Measurements from ENCODE around the gene MSI2.

MSI2 gene

DNA sequence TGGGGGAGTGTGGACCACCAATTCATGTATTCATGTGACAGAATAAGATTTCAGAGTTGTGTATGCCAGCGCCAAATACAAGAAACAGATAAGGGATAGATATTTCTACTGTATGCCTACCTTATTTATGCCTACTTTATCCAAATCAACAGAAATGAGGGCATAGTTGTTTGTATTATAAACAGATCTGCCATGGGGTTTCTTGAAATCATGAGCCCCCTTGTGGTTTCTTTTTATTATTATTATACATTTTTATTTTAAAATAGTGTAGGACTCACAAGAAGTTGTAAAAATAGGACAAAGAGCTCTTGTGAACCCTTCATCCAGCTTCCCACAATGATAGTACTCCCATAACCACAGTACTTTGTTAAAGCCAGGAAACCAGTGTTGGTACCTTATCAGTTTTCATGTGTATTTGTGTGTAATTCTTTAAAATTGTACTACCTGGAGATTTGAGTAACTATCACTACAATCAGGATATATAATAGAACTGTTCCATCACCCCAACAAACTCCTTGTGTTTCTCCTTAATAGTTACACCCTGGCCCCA lies 259.4 kb downstream of the MSI2 start:
- TF ChIP-seq, protein P1, sequence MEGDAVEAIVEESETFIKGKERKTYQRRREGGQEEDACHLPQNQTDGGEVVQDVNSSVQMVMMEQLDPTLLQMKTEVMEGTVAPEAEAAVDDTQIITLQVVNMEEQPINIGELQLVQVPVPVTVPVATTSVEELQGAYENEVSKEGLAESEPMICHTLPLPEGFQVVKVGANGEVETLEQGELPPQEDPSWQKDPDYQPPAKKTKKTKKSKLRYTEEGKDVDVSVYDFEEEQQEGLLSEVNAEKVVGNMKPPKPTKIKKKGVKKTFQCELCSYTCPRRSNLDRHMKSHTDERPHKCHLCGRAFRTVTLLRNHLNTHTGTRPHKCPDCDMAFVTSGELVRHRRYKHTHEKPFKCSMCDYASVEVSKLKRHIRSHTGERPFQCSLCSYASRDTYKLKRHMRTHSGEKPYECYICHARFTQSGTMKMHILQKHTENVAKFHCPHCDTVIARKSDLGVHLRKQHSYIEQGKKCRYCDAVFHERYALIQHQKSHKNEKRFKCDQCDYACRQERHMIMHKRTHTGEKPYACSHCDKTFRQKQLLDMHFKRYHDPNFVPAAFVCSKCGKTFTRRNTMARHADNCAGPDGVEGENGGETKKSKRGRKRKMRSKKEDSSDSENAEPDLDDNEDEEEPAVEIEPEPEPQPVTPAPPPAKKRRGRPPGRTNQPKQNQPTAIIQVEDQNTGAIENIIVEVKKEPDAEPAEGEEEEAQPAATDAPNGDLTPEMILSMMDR (IDR thresholded peaks at IDR 0.05; ENCODE audit: low read depth, low read length, poor library complexity, severe bottlenecking), result peak; percentile 0
- TF ChIP-seq EZH2phosphoT487 (IDR thresholded peaks at IDR 0.05; ENCODE audit: borderline replicate concordance, low read length), result no peak
- H4K20me1 ChIP-seq (ENCODE audit: control insufficient read depth, insufficient read depth, low read depth, low read length), result no peaks in the 10 kb centered on the region
- no peaks in the 10 kb centered on the region for H3F3A ChIP-seq (ENCODE audit: control insufficient read depth, insufficient read depth)
- H3K36me3 ChIP-seq (ENCODE audit: control insufficient read depth, low read length), result peaks cover 3% of the 10 kb centered on the region
- no peaks in the 10 kb centered on the region for H3K9me3 ChIP-seq (ENCODE audit: control insufficient read depth, insufficient read depth, low read length)
- H3K27ac ChIP-seq (ENCODE audit: low read depth, low read length), result no peak overlapping the region
- H3K9me2 ChIP-seq (replicated peaks; ENCODE audit: control insufficient read depth, low read length), result no peaks in the 10 kb centered on the region
- no peaks in the 10 kb centered on the region for H3K27me3 ChIP-seq (ENCODE audit: control insufficient read depth, low read length)
- H3K79me2 ChIP-seq (ENCODE audit: control insufficient read depth, low read length), result peaks cover 19% of the 10 kb centered on the region
- H3K4me2 ChIP-seq (ENCODE audit: low read length), result no peak overlapping the region
- H3K4me1 ChIP-seq (ENCODE audit: control insufficient read depth, low read length), result peaks cover 41% of the 10 kb centered on the region
- H3K4me3 ChIP-seq (ENCODE audit: low read length), result no peak overlapping the region

DNA sequence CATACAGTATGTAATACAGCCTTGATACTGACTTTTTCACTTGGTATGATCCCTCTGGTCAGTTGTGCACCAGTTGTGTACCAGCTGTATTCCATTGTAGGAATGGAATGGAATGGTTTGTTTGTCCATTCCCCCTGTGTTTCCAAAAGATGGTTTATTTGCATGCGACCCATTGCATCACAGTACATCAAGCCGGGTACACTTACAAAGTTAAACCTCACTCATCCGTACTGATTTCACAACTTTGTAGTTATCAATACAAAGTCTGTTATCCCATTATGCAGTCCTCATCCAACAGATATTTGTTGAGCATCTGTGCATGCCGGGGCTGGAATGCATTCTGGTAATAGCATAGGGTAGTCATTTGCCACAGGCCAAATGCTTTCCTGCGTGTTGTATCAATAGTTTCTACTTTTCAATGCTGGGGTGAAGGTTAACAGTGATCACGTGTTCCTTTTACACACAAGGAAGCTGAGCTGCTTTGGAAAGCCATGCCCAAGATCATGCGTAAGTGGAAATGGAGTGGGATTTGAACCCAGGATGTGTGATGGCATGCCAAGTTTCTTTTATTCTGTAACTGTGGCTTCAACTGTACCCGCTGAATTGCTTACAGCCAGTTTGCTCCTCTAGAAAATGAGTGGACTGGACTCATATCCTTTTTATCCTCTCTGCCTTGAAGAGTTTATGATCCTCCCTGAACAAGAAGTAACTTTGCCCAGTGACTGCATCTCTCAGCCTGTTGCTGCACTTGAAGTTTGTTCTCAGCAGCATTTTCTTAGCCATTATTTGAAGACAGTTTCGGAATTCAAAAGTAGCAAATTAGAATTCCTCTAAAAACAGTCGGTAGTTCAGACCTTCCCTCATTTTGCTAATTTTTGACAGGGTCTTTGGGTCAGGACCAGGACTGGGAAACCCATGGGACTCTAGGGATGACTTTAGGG lies 260.2 kb downstream of the MSI2 start:
- Histone ChIP-seq H3K4me3 (ENCODE audit: low read length) (no peak overlapping the region), H3K4me1 (ENCODE audit: control insufficient read depth, low read length) (peaks cover 40% of the 10 kb centered on the region)
- TF ChIP-seq, protein P1 (IDR thresholded peaks at IDR 0.05; ENCODE audit: low read depth, low read length, poor library complexity, severe bottlenecking), result no peak
- no peak for TF ChIP-seq EZH2phosphoT487 (IDR thresholded peaks at IDR 0.05; ENCODE audit: borderline replicate concordance, low read length)

DNA sequence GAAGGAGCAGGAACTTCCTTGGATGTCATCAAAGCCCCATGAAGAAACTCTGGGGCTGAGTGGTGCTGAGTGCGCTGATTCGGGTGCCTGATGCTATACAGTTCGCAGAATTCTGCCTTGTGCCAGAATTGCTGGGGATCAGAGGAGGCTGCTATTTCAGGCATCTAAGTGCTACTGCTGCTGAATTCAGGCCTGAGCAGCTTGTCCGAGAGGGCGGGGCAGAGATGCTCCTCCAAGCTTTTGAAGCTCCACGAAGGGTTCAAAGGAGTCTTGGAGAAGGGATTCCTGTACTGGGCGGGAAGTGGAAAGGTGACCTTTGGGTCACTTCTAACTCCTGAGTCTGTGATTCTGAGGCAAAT lies 260.9 kb downstream of the MSI2 start:
- H3K9me3 ChIP-seq (ENCODE audit: control insufficient read depth, insufficient read depth, low read length), result no peaks in the 10 kb centered on the region
- H3K4me2 ChIP-seq (ENCODE audit: low read length), result no peak overlapping the region
- peaks cover 3% of the 10 kb centered on the region for H3K36me3 ChIP-seq (ENCODE audit: control insufficient read depth, low read length)
- TF ChIP-seq, protein P1 (IDR thresholded peaks at IDR 0.05; ENCODE audit: low read depth, low read length, poor library complexity, severe bottlenecking), result no peak
- TF ChIP-seq EZH2phosphoT487 (IDR thresholded peaks at IDR 0.05; ENCODE audit: borderline replicate concordance, low read length), result no peak
- H3K27ac ChIP-seq (ENCODE audit: low read depth, low read length), result no peak overlapping the region
- H3K9me2 ChIP-seq (replicated peaks; ENCODE audit: control insufficient read depth, low read length), result no peaks in the 10 kb centered on the region
- no peak overlapping the region for H3K4me3 ChIP-seq (ENCODE audit: low read length)
- H3K79me2 ChIP-seq (ENCODE audit: control insufficient read depth, low read length), result peaks cover 26% of the 10 kb centered on the region
- H4K20me1 ChIP-seq (ENCODE audit: control insufficient read depth, insufficient read depth, low read depth, low read length), result no peaks in the 10 kb centered on the region
- H3K4me1 ChIP-seq (ENCODE audit: control insufficient read depth, low read length), result peaks cover 43% of the 10 kb centered on the region
- no peaks in the 10 kb centered on the region for H3K27me3 ChIP-seq (ENCODE audit: control insufficient read depth, low read length)
- no peaks in the 10 kb centered on the region for H3F3A ChIP-seq (ENCODE audit: control insufficient read depth, insufficient read depth)

More for the DNA sequence above, 260.2 kb downstream of the MSI2 start:
- H3K4me2 ChIP-seq (ENCODE audit: low read length), result no peak overlapping the region
- no peak overlapping the region for H3K27ac ChIP-seq (ENCODE audit: low read depth, low read length)
- H3K9me2 ChIP-seq (replicated peaks; ENCODE audit: control insufficient read depth, low read length), result no peaks in the 10 kb centered on the region
- no peaks in the 10 kb centered on the region for H3F3A ChIP-seq (ENCODE audit: control insufficient read depth, insufficient read depth)
- peaks cover 19% of the 10 kb centered on the region for H3K79me2 ChIP-seq (ENCODE audit: control insufficient read depth, low read length)
- H3K36me3 ChIP-seq (ENCODE audit: control insufficient read depth, low read length), result peaks cover 3% of the 10 kb centered on the region
- H3K9me3 ChIP-seq (ENCODE audit: control insufficient read depth, insufficient read depth, low read length), result no peaks in the 10 kb centered on the region
- H3K27me3 ChIP-seq (ENCODE audit: control insufficient read depth, low read length), result no peaks in the 10 kb centered on the region
- H4K20me1 ChIP-seq (ENCODE audit: control insufficient read depth, insufficient read depth, low read depth, low read length), result no peaks in the 10 kb centered on the region

Data from DOHH2 (cell line).